H1 (cell line): ENCODE results near the gene NAXD. TPM values are rescaled to one million over a fixed set of nuclear protein-coding genes. Genes with fewer than 3 reads are reported as not detected.

ENCODE experiments used
- EZH2 ChIP-seq: fragments of 200-600 bp; sonication (generic); IDR thresholded peaks from 2 replicates; pipeline ENCODE4 v1.7.1; 2012; ENCODE audit warnings: low read depth, mild to moderate bottlenecking, moderate library complexity, low read length, inconsistent platforms; ENCODE audit not compliant: severe bottlenecking
- NRF1 ChIP-seq: IDR thresholded peaks from 2 replicates; pipeline ENCODE4 v1.6.1; 2011; ENCODE audit warnings: mild to moderate bottlenecking, low read depth, low read length, improper control_type of control experiment
- RXRA ChIP-seq: IDR thresholded peaks from 2 replicates; pipeline ENCODE4 v1.6.1; 2011; ENCODE audit warnings: low read depth, mild to moderate bottlenecking, low read length, moderate library complexity; ENCODE audit not compliant: insufficient read depth
- TAF7 ChIP-seq: optimal IDR thresholded peaks from 2 replicates; pipeline ENCODE3; 2011; ENCODE audit warnings: low read depth, mild to moderate bottlenecking, inconsistent platforms, low read length, moderate library complexity, borderline replicate concordance
- polyA plus RNA-seq, 7 experiments: library from polyadenylated mRNA; depleted of rRNA in 3 of 7; stranded (reverse) in 5 of 7; unstranded in 2 of 7; fragments of >200 nt in 5 of 7; fragments of 200-250 nt in 2 of 7; gene quantifications; 1 replicate in 5 of 7; 2 replicates in 1 of 7; 4 replicates in 1 of 7; pipeline versions ENCODE4 v1.2.1 to v1.2.3, GENCODE V29; 2011 to 2013; ENCODE audit warnings: missing spikeins in 2 of 7, mixed read lengths in 2 of 7
- total RNA-seq: library from RNA; stranded (reverse); fragmentation: NEBNext Ultra II Directional; extraction: Animal tissue kit (Norgen Biotek cat#: 25700); gene quantifications from 2 replicates; pipeline ENCODE4 v1.2.1, GENCODE V29; 2021
- TF ChIP-seq, protein P1 (sequence below): IDR thresholded peaks from 2 replicates; pipeline ENCODE4 v1.6.1; 2011; ENCODE audit warnings: low read length, improper control_type of control experiment

NAXD gene
- total and polyA plus RNA-seq, 2 of the 8 experiments (the other 6 are each of a cell fraction or from before 2014, with no cell fraction given), result 25.4 to 35.5 TPM

GRCh38 chr13:110635405-110636002, 20.2 kb downstream of the NAXD start (continued):
- TF ChIP-seq RXRA, result no peak
- TF ChIP-seq TAF7, result no peak
- TF ChIP-seq NRF1, result no peak
- TF ChIP-seq, protein P1, sequence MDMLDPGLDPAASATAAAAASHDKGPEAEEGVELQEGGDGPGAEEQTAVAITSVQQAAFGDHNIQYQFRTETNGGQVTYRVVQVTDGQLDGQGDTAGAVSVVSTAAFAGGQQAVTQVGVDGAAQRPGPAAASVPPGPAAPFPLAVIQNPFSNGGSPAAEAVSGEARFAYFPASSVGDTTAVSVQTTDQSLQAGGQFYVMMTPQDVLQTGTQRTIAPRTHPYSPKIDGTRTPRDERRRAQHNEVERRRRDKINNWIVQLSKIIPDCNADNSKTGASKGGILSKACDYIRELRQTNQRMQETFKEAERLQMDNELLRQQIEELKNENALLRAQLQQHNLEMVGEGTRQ, result no peak
- TF ChIP-seq EZH2, result no peak
